Measurements from ENCODE around the gene IL16.

GRCh38 chr15:81182756-81183438, 13.8 kb upstream of the IL16 start:
- TF ChIP-seq, protein P1, sequence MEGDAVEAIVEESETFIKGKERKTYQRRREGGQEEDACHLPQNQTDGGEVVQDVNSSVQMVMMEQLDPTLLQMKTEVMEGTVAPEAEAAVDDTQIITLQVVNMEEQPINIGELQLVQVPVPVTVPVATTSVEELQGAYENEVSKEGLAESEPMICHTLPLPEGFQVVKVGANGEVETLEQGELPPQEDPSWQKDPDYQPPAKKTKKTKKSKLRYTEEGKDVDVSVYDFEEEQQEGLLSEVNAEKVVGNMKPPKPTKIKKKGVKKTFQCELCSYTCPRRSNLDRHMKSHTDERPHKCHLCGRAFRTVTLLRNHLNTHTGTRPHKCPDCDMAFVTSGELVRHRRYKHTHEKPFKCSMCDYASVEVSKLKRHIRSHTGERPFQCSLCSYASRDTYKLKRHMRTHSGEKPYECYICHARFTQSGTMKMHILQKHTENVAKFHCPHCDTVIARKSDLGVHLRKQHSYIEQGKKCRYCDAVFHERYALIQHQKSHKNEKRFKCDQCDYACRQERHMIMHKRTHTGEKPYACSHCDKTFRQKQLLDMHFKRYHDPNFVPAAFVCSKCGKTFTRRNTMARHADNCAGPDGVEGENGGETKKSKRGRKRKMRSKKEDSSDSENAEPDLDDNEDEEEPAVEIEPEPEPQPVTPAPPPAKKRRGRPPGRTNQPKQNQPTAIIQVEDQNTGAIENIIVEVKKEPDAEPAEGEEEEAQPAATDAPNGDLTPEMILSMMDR (optimal IDR thresholded peaks at IDR 0.05 in 1 of 3, IDR thresholded peaks at IDR 0.05 in 1 of 3, conservative IDR thresholded peaks at IDR 0.05 in 1 of 3; ENCODE audit: extremely low read depth in 1 of 3, insufficient read depth in 2 of 3, low read length in 3 of 3) = no peak
- TF ChIP-seq EZH2 (IDR thresholded peaks at IDR 0.05; ENCODE audit: low read length) = no peak

Measured in keratinocyte (primary cell).